ENCODE measurements around the gene PLCB4.

PLCB4 gene

DNA sequence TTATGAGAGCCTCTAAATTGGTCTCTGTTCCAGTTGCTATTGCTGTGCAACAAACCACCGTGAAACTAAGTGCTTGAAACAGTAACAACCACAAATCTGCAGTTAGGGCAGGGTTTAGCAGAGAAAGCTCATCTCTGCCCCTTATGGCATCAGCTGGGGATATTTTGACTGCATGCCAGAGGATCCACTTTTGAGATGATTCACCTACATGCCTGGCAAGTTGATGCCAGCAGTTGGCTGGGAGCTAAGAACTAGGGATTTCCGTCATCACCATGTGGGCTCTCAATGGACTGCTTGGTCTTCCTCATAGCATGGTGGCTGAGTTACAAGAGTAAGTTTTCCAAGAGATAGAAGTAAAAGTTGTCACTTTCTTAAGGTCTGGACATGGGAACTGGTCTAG, 35.1 kb downstream of the PLCB4 start:
- no peak for DNase-seq (ENCODE audit: low spot score)

DNA sequence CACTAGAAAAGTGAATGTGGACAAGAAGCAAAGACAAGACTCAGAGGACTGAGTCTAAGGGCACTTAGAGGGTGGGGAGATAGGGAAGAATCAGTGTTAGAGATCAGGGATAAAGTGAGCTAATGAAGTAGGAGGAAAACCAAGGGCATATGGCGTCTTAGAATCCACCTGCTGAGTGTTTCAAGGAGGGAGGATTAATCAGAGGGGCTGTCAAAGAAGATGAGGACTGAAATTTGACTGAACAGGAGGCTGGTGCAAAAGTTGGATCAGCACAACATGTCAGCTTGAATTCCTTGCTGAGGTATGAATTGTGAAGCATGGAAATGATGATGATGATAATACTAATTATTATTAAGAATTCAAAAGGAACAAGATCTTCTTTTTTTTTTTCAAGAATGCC, 39.4 kb downstream of the PLCB4 start:
- no peak for DNase-seq (ENCODE audit: low spot score)

DNA sequence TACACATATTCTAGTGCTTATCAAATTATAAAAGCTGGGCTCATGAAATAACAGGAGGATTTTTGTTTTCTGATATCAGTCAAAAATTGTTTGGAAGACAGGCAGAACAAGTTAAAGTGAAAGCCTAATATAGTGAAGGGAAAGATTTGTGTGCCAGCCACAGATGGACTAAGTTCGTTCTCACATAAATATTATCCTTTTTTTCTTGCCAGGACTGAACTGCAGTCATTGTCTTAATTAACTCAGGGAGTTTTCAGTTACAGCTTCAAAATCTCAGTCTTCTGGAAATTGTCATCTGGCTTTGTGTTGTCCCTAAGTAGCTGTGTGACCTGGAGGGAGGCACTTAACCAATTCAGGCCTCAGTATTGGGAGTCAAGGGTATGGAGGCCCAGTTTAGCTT, 40.7 kb downstream of the PLCB4 start:
- no peak for DNase-seq (ENCODE audit: low spot score)

DNA sequence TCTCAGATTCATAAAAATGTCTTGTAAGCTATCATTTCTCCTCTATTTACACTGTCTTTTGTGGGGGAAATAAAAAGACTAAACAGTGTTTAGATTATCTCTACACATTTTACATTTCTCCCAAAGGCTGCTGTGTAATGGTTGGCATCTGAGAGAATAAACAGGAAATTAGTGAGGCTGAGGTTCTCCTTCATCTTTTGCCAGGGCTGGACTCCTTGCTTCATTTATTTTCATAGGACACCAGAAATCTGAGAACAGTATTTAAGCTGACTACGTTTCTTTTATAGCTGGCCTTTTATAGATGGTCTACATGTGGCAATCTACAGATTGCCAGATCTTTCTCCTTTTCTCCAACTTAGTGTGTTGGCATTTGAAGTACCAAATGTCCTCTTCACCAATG, 41.5 kb downstream of the PLCB4 start:
- no peak for DNase-seq (ENCODE audit: low spot score)

- DNase-seq (ENCODE audit: low spot score): no peak
Measured at GRCh38 chr20:9110916-9111432, 42.1 kb downstream of the PLCB4 start.

GRCh38 chr20:9112541-9113515, 43.9 kb downstream of the PLCB4 start:
- DNase-seq (ENCODE audit: low spot score): no peak

GRCh38 chr20:9114709-9115108, 45.8 kb downstream of the PLCB4 start:
- DNase-seq (ENCODE audit: low spot score): no peak

GRCh38 chr20:9117548-9117947, 48.7 kb downstream of the PLCB4 start:
- no peak for DNase-seq (ENCODE audit: low spot score)

DNA sequence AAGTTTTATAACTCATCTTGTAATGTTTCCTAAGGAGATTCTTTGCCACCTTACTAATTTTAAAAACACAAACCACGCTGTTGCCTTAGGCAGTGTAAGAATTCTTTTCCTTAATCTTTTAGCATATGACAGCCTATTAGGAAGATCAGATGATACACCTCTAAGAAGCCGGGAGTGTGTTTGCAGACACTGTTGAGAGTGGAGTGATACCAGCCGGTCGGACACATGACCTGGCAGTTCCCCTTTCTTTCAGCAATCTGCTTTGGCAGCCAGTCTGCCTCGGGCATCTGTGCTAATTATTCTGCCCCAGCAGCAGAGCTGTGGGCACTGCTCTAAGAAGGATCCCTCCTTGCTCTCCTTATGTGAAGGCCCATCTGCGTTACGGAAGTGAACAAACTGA, 50.9 kb downstream of the PLCB4 start:
- peak; percentile 1 for DNase-seq (ENCODE audit: low spot score)

DNA sequence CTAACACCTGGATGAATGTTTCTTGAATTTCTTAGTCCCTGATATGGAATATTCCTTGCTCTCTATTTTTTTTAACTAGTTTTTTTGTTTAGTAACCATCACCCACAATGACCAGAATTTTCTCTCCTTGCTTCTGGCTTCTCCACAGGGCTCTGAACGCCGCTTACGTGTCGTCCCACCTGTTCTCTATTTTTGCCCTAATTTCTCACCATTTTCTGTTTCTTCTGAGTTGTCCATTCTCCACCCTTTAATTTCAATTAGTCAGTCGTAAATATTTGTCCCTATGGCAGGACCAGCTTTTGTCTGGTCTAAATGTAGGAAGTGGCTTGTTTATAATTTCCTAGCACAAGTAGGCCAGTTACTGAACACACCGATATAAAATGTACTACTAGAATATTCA, 52.3 kb downstream of the PLCB4 start:
- DNase-seq (ENCODE audit: low spot score): no peak

DNA sequence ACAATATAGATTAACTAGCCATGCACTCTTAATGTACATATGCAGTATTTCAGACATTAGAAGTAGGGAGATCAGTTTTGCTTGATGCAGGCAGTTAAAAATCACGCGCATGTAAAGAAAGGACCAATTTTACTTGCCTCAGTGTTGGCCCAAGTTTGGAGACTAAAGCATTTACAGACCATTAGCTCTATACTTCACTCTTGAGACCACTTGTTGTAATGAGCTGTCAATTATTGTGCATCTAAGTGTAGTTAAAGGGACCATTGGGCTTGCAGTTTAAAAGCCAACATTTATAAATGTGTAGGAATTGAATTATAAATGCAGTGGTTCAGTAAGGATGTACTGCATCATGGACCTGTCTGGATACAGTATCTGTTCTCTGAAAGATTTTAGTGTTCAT, 53.7 kb downstream of the PLCB4 start:
- DNase-seq (ENCODE audit: low spot score): no peak

- no peak for DNase-seq (ENCODE audit: low spot score)
Measured at GRCh38 chr20:9126527-9126926, 57.6 kb downstream of the PLCB4 start.

DNA sequence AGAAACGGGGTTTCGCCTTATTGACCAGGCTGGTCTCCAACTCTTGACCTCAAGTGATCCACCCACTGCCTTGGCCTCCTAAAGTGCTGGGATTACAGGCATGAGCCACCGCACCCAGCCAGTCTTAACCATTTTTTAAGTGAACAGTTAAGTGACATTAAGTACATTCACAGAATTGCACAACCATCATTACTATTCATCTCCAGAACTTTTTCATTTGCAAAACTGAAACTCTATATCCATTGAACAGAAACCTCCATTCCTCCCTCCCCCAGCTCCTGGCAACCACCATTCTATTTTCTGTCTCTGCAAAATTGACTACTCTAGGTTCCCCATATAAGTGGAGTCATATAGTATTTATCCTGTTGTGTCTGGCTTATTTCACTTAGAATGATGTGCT, 59.7 kb downstream of the PLCB4 start:
- no peak for DNase-seq (ENCODE audit: low spot score)

DNA sequence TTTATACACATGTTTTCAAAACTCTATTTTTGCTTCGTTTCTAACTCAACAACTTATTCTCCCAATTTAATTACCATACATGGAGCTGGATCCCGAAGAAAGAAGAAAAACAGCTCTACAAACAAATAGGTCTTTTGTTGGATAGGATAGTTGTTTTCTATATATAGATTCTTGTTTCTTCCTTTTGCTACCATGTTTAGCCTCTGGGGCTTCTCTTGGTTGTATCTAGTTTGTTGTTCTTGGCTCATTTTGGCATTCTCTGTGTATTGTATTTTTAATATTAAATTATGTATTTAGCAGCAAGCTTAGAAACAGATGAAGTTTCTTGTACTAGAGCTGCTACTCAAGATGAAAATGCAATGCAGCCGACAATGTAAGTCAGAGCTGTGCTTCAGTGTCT, 60.9 kb downstream of the PLCB4 start:
- no peak for DNase-seq (ENCODE audit: low spot score)

- no peak for DNase-seq (ENCODE audit: low spot score)
Measured at GRCh38 chr20:9130521-9130920, 61.6 kb downstream of the PLCB4 start.

DNA sequence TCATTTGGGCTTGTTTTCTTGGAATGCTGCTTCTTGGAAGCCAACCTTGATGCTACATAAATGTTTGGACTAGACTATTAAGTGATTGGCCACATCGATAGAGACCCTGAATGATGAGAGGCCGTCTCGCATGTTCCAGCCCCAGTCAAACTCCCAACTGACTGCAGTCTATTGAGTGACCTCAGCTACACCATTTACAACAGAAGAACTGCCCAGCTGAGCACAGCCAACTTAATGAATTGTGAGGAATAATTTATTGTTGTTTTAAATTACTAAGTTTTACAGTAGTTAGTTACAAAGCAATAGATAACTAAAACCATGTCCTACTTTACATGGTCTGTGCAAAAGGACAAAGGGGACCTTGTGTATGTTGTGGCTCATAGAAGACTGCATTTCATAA, 63.0 kb downstream of the PLCB4 start:
- no peak for DNase-seq (ENCODE audit: low spot score)

DNA sequence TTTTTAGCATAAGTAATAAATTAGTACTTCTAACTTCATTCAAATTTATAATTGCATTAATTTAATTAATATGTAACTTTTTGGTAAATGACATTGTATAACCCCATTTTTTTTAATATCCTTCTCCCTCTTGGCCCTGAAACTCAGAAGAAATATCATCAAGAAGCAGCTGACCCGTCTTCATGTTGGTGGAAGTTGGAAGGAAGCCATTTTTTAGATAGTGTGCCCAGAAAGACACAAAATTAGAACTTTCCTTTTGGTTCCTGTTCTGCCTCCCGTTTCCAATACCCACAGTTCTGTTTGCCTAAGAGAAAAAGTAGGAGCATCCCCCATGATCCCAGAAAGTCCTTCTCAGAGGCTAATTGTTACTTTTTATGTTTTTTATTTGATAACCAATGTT, 65.5 kb downstream of the PLCB4 start:
- no peak for DNase-seq (ENCODE audit: low spot score)

GRCh38 chr20:9136114-9136513, 67.2 kb downstream of the PLCB4 start:
- DNase-seq (ENCODE audit: low spot score): no peak

DNA sequence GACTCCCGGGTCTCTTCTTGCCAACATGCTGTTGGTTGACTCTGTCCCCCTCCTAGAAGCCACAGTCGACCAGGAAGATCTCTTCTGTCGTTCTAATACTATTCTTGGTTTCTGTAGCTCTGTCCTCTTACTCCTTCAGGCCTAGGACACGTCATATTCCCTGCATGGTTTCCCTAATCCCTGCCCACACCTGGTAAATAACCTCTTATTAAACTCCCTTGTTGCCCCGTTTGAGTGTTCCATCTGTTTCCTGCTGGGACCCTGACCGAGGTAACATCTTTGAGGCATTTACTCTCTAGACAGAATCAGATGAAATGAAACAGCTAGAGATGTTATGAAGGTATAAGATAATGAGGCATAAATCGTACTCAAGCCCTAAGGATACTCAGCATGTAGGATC, 68.1 kb downstream of the PLCB4 start:
- DNase-seq (ENCODE audit: low spot score): no peak

- no peak for DNase-seq (ENCODE audit: low spot score)
Measured at GRCh38 chr20:9139106-9139833, 70.4 kb downstream of the PLCB4 start.

GRCh38 chr20:9140162-9140760, 71.4 kb downstream of the PLCB4 start:
- no peak for DNase-seq (ENCODE audit: low spot score)

- DNase-seq (ENCODE audit: low spot score): no peak
Measured at GRCh38 chr20:9141070-9141469, 72.2 kb downstream of the PLCB4 start.

DNA sequence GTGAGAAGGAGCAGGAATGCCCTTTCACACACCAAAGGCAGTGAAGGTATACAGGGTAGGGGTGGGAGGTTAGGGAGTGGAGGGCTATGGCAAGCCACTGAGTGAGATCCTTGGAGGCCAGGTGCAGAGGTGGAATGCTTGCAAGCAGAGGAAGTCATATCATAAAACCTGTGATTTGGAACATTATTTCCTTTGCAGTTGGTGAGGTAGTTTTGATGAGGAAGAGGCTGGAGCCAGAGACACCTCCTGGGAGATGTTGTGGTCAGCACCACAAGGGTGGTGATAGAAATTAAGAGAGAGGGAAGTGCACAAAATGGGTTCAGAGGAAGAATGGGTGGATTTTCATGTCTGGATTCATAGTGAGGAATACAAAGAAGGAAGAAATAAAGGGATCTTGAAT, 73.0 kb downstream of the PLCB4 start:
- no peak for DNase-seq (ENCODE audit: low spot score)

Measured in LoVo (cell line).